BLaER1 treated with 17β-estradiol and CSF1 and Interleukin-3, amounts not matched to agents 10 nM and 100 nM (cell line): ENCODE measurements around the gene GRB2.
"Not testable (repeated sequence)": the region's sequence is repeated elsewhere in the genome, so short reads cannot be mapped to it uniquely, and the experiment has no call there.

ENCODE experiments used
- H3K27ac ChIP-seq, 11 experiments: shearing (Covaris generic); formaldehyde crosslinking; 2 replicates each; pipeline ENCODE4 v1.8.1; 2022
- H3K27me3 ChIP-seq, 11 experiments: shearing (Covaris generic); formaldehyde crosslinking; 2 replicates each; pipeline ENCODE4 v1.8.1; 2022
- H3K36me3 ChIP-seq, 11 experiments: shearing (Covaris generic); formaldehyde crosslinking; 2 replicates each; pipeline ENCODE4 v1.8.1; 2022
- H3K4me1 ChIP-seq, 10 experiments: shearing (Covaris generic); formaldehyde crosslinking; 2 replicates each; pipeline ENCODE4 v1.8.1; 2022
- H3K4me2 ChIP-seq, 11 experiments: shearing (Covaris generic); formaldehyde crosslinking; 2 replicates each; pipeline ENCODE4 v1.8.1; 2022
- H3K4me3 ChIP-seq, 10 experiments: shearing (Covaris generic); formaldehyde crosslinking; 2 replicates each; pipeline ENCODE4 v1.8.1; 2022
- H3K9ac ChIP-seq, 11 experiments: shearing (Covaris generic); formaldehyde crosslinking; 2 replicates each; pipeline ENCODE4 v1.8.1; 2022
- H3K9me3 ChIP-seq, 11 experiments: shearing (Covaris generic); formaldehyde crosslinking; replicated peaks in 1 of 11; 2 replicates each; pipeline ENCODE4 v1.8.1; 2022
- H4K20me1 ChIP-seq, 11 experiments: shearing (Covaris generic); formaldehyde crosslinking; 2 replicates each; pipeline ENCODE4 v1.8.1; 2022
- Cebpa-rat ChIP-seq, 11 experiments: shearing (Covaris generic); IDR thresholded peaks; 2 replicates each; pipeline ENCODE4 v1.8.1; 2022

Gene GRB2

DNA sequence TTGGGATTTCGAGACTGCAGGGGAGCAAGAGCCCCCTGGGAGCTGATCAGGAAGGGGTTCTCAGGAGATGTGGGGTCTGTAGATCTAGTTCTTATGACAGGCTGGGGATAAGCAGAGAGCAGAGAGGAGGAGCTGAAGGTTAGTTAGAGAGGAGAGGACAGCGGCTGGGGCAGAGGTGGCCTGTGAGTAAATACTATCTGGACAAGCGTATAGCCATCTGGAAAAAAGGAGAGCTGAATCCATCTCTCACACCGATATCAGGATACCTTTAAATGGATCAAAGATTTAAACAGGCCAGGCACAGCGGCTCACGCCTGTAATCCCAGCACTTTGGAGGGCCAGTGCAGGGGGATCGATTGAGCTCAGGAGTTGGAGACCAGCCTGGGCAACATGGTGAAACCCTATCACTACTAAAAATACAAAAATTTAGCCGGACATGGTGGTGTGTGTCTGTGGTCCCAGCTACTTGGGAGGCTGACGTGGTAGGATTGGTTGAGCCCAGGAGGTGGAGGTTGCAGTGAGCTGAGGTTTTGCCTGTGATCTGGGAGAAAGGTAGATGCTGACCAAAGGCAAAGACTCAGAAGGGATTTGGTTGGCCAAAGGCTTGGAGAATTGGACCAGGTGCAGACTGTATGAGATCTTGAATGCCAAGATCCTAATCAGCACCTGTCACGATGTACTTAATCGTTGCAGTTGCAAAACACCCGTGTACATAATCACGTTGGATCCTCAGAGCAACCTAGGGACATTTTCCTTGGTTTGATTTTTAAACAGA is 97.3 kb downstream of the GRB2 start:
- Histone ChIP-seq H3K9ac (peak overlapping the region in 2 of 11 experiments; percentile 15 to 33; a peak in 3 of 22 replicates), H3K4me2 (peak overlapping the region; percentile 1 to 95 (median 21); a peak in 15 of 22 replicates), H3K4me1 (peaks cover 40 to 97% (median 62%) of the 10 kb centered on the region in 10 experiments), H4K20me1 (0 out of 22 replicates have a peak, but pooled peaks cover 0 to 5% (median 0%) of the 10 kb centered on the region in 11 experiments), H3K36me3 (peaks cover 0 to 23% (median 8%) of the 10 kb centered on the region in 11 experiments; a peak in 9 of 22 replicates), H3K27ac (peak overlapping the region; percentile 8 to 95 (median 74); a peak in 17 of 22 replicates), H3K9me3 (no peaks in the 10 kb centered on the region), H3K4me3 (no peak overlapping the region), H3K27me3 (no peaks in the 10 kb centered on the region)
- no peak for TF ChIP-seq Cebpa-rat (IDR thresholded peaks at IDR 0.05)

- Histone ChIP-seq H3K4me2 (peak overlapping the region in 5 of 11 experiments; percentile 55 to 92 (median 73); a peak in 10 of 22 replicates), H3K9ac (peak overlapping the region in 3 of 11 experiments; percentile 11 to 33 (median 11); a peak in 3 of 22 replicates)
- TF ChIP-seq Cebpa-rat (IDR thresholded peaks at IDR 0.05) = no peak
These were observed 103.8 kb downstream of the GRB2 start for GRCh38 chr17:75301502-75302206.

GRCh38 chr17:75301049-75301448 is 104.4 kb downstream of the GRB2 start:
- Histone ChIP-seq H3K27me3 (no peaks in the 10 kb centered on the region), H3K9me3 (no peaks in the 10 kb centered on the region), H3K9ac (peak overlapping the region in 3 of 11 experiments; percentile 11 to 33 (median 11); a peak in 3 of 22 replicates), H3K4me2 (peak overlapping the region in 5 of 11 experiments; percentile 55 to 92 (median 73); a peak in 11 of 22 replicates), H3K4me3 (no peak overlapping the region), H3K27ac (peak overlapping the region in 6 of 11 experiments; percentile 18 to 98 (median 56); a peak in 10 of 22 replicates), H3K36me3 (peaks cover 0 to 25% (median 7%) of the 10 kb centered on the region in 11 experiments; a peak in 10 of 22 replicates), H3K4me1 (peaks cover 27 to 99% (median 50%) of the 10 kb centered on the region in 10 experiments), H4K20me1 (no peaks in the 10 kb centered on the region)
- TF ChIP-seq Cebpa-rat (IDR thresholded peaks at IDR 0.05) = no peak

More at GRCh38 chr17:75301502-75302206, 103.8 kb downstream of the GRB2 start:
- Histone ChIP-seq H3K9me3 (no peaks in the 10 kb centered on the region), H4K20me1 (no peaks in the 10 kb centered on the region), H3K27ac (peak overlapping the region in 5 of 11 experiments; percentile 39 to 98 (median 61); a peak in 10 of 22 replicates), H3K4me1 (peaks cover 21 to 99% (median 44%) of the 10 kb centered on the region in 10 experiments), H3K36me3 (peaks cover 0 to 31% (median 10%) of the 10 kb centered on the region in 11 experiments; a peak in 10 of 22 replicates), H3K27me3 (no peaks in the 10 kb centered on the region), H3K4me3 (no peak overlapping the region)

DNA sequence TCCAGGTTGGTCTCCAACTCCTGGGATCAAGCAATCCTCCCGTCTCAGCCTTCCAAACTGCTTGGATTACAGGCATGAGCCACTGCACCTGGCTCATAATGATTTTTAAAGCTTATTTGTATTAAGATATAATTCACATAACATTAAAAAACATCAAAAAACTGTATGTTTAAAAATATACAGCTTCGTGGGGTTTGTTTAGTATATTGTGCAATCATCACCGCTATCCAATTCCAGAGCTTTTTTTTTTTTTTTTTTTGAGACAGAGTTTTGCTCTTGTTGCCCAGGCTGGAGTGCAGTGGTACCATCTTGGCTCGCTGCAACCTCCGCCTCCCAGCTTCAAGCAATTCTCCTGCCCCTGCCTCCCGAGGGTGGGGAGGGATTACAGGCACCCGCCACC is 105.2 kb downstream of the GRB2 start:
- Histone ChIP-seq H3K4me3 (no peak overlapping the region), H3K4me1 (peaks cover 35 to 98% (median 58%) of the 10 kb centered on the region in 10 experiments), H3K27me3 (no peaks in the 10 kb centered on the region), H3K9me3 (no peaks in the 10 kb centered on the region), H3K4me2 (peak overlapping the region in 5 of 11 experiments; percentile 55 to 92 (median 73); a peak in 12 of 22 replicates), H3K36me3 (peaks cover 0 to 20% (median 7%) of the 10 kb centered on the region in 11 experiments; a peak in 10 of 22 replicates), H3K9ac (no peak overlapping the region), H4K20me1 (no peaks in the 10 kb centered on the region), H3K27ac (peak overlapping the region in 4 of 11 experiments; percentile 52 to 98 (median 66); a peak in 5 of 22 replicates)
- TF ChIP-seq Cebpa-rat (IDR thresholded peaks at IDR 0.05) = peak in 5 of 11 experiments; percentile 15 to 80 (median 27); a peak in 3 of 22 replicates

DNA sequence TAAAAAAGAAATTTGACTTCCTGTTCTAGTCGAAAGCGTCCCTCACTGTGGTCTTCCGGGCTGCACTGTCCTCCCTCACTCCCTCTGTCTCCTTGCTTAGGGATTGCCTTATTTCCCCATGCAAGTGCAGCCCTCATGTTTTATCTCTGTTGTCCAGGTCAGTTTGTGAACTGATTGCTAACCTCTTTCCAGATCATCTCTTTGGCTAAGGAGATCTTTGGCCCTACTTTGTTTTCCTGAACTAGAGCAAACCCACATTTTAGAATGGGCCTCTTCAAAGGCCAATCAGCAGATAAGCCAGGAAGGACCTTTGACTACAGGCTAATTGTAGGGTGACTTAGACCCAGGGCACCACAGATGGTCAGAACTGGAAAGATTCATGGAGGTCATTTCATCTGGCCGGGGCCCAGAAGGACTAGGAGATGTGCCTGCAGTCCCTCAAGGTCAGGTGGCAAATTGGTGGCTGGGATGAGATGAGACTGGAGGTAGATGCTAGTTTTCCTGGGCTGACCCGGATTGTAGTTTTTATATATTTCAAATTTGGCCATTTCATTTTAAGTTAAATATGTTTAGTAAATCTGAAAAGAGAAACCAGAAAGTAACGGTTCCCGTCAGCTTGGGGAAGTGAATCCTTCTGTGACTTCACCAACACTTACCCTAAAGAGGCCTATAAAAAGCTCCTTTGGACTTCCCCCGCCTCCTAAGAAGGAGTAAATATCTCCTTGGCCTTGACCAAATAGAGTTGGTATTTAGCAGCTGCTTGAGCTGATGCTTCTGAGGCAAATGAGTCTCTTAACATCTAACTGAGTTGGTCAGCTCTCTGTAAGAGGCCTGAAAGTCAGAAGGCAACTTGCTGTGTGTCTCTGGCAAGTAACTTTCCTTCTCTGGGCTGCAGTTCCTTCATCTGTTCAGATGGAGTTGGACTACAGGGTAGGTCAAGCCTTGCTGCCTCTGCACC is 110.0 kb downstream of the GRB2 start:
- no peaks in the 10 kb centered on the region for H4K20me1 ChIP-seq
- no peaks in the 10 kb centered on the region for H3K27me3 ChIP-seq
- H3K4me3 ChIP-seq = peak overlapping the region in 5 of 10 experiments; percentile 15 to 52 (median 39); a peak in 5 of 20 replicates
- H3K4me2 ChIP-seq = peak overlapping the region; percentile 68 to 94 (median 81)
- peaks cover 0 to 6% (median 0%) of the 10 kb centered on the region in 11 experiments; a peak in 2 of 22 replicates for H3K36me3 ChIP-seq
- peak overlapping the region; percentile 53 to 91 (median 74) for H3K9ac ChIP-seq
- H3K27ac ChIP-seq = peak overlapping the region; percentile 51 to 98 (median 89)
- peaks cover 42 to 100% (median 67%) of the 10 kb centered on the region in 10 experiments for H3K4me1 ChIP-seq
- H3K9me3 ChIP-seq = no peaks in the 10 kb centered on the region
- TF ChIP-seq Cebpa-rat (IDR thresholded peaks at IDR 0.05) = no peak

DNA sequence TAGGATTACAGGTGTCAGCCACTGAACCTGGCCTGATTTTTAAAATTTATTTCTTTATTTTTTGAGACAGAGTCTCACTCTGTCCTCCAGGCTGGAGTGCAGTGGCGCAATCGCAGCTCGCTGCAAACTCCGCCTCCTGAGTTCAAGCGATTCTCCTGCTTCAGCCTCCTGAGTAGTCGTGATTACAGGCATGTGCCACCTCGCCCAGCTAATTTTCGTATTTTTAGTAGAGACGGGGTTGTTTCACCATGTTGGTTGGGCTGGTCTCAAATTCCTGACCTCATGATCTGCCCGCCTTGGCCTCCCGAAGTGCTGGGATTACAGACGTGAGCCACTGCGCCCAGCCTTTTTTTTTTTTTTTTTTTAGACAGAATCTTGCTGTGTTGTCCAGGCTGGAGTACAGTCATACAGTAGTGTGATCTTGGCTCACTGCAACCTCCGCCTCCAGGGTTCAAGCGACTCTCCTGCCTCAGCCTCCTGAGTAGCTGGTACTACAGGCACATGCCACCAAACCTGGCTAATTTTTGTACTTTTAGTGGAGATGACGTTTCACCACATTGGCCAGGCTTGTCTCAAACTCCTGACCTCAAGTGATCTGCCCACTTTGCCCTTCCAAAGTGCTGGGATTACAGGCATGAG is 112.5 kb downstream of the GRB2 start:
- Histone ChIP-seq H3K27ac (peak overlapping the region in 5 of 11 experiments; percentile 29 to 98 (median 97); a peak in 5 of 22 replicates), H3K4me2 (peak overlapping the region in 3 of 11 experiments; percentile 73 to 92 (median 83); a peak in 5 of 22 replicates), H3K4me1 (peaks cover 47 to 86% (median 61%) of the 10 kb centered on the region in 10 experiments)
- not testable (repeated sequence) for H3K9ac ChIP-seq, H3K36me3 ChIP-seq, H3K4me3 ChIP-seq, H3K9me3 ChIP-seq, H3K27me3 ChIP-seq, H4K20me1 ChIP-seq

GRCh38 chr17:75289832-75290337 is 115.6 kb downstream of the GRB2 start:
- H3K27me3 ChIP-seq = no peaks in the 10 kb centered on the region
- peak overlapping the region; percentile 67 to 88 (median 76) for H3K4me2 ChIP-seq
- peaks cover 7 to 34% (median 28%) of the 10 kb centered on the region in 11 experiments; a peak in 20 of 22 replicates for H4K20me1 ChIP-seq
- peak overlapping the region; percentile 71 to 98 (median 92) for H3K4me3 ChIP-seq
- H3K36me3 ChIP-seq = peaks cover 22 to 29% (median 27%) of the 10 kb centered on the region in 11 experiments
- no peaks in the 10 kb centered on the region for H3K9me3 ChIP-seq
- H3K27ac ChIP-seq = peak overlapping the region; percentile 81 to 93 (median 84)
- TF ChIP-seq Cebpa-rat (IDR thresholded peaks at IDR 0.05) = peak in 4 of 11 experiments; percentile 19 to 64 (median 26); a peak in 3 of 22 replicates
- H3K4me1 ChIP-seq = peaks cover 34 to 86% (median 55%) of the 10 kb centered on the region in 10 experiments
- peak overlapping the region; percentile 81 to 94 (median 89) for H3K9ac ChIP-seq
